Liver (tissue), 3 donors: ENCODE results near the gene ANKRD11.

ENCODE experiments used
- FOXA1 ChIP-seq: IDR thresholded peaks from 2 replicates; pipeline ENCODE4 v1.6.1; 2016; ENCODE audit warnings: antibody characterized with exemption
- FOXA2 ChIP-seq: IDR thresholded peaks from 2 replicates; pipeline ENCODE4 v1.6.1; 2016; ENCODE audit warnings: antibody characterized with exemption
- GABPA ChIP-seq, 2 donors: IDR thresholded peaks in 1 of 2; conservative IDR thresholded peaks in 1 of 2; 2 replicates each; pipeline ENCODE4 v1.6.1; 2016; ENCODE audit warnings: antibody characterized with exemption in 2 of 2, mild to moderate bottlenecking in 1 of 2, moderate library complexity in 1 of 2
- HNF4G ChIP-seq: IDR thresholded peaks from 2 replicates; pipeline ENCODE4 v1.6.1; 2016; ENCODE audit warnings: antibody characterized with exemption
- JUND ChIP-seq, 2 donors: IDR thresholded peaks; 2 replicates each; pipeline ENCODE4 v1.6.1; 2016; ENCODE audit warnings: antibody characterized with exemption in 2 of 2
- NR2F2 ChIP-seq: IDR thresholded peaks from 2 replicates; pipeline ENCODE4 v1.6.1; 2016; ENCODE audit warnings: antibody characterized with exemption
- RAD21 ChIP-seq, 2 donors: IDR thresholded peaks; 2 replicates each; pipeline ENCODE4 v1.6.1; 2016; ENCODE audit warnings: antibody characterized with exemption in 2 of 2, mild to moderate bottlenecking in 2 of 2
- RXRA ChIP-seq, 2 donors: IDR thresholded peaks; 2 replicates each; pipeline ENCODE4 v1.6.1; 2017 to 2018; ENCODE audit warnings: antibody characterized with exemption in 2 of 2, mild to moderate bottlenecking in 1 of 2
- TAF1 ChIP-seq: conservative IDR thresholded peaks from 2 replicates; pipeline ENCODE4 v1.6.1; 2016; ENCODE audit warnings: antibody characterized with exemption, mild to moderate bottlenecking
- YY1 ChIP-seq: IDR thresholded peaks from 2 replicates; pipeline ENCODE4 v1.6.1; 2016; ENCODE audit warnings: antibody characterized with exemption, mild to moderate bottlenecking
- TF ChIP-seq, protein P1 (sequence below): fragments of 150-350 bp; IDR thresholded peaks from 2 replicates; pipeline ENCODE4 v1.5.1; 2017; ENCODE audit warnings: improper control_type of control experiment, low read depth, low read length; ENCODE audit not compliant: missing input control
- TF ChIP-seq, protein P2 (sequence below): IDR thresholded peaks from 2 replicates; pipeline ENCODE4 v1.6.1; 2016; ENCODE audit warnings: antibody characterized with exemption
- TF ChIP-seq, protein P3 (sequence below): IDR thresholded peaks from 2 replicates; pipeline ENCODE4 v1.6.1; 2016; ENCODE audit warnings: antibody characterized with exemption, mild to moderate bottlenecking
- donor health status: healthy.
- donor health status: healthy.

DNA sequence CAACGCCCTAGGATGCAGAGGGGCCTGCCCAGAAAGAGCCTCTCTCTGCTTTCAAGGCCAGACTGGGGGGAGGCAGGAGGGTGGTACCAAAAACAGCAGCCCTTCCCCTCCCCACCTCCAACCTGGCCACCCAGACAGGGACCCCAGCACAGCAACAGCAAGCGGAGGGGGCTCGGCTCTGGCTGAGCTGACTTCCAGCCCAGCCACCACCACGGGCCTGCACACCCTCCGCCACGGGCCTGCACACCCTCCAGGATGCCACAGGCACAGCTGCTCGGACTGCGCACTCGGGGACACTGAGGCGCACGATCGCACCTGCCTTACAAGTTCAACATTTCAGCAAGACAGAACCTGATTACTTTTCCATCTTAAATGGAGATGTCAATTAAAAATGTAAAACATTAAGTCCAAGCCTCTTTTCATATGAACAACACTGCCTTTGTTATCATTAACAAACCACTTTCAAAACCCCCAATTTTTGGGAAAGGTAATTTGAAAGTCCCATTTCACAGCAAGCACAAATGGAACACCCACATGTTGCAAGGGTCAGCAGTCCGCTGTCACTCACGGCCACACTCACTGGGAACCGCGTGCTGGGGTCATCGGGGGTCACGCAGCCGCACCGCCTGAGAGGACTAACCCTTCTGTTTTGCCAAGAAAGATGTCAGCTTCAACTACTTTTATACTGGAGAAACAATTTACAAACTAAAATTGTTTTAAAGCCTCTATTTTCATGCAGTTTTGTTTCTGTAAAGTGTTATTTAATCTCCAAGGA, 76.4 kb downstream of the ANKRD11 start:
- TF ChIP-seq, protein P1, sequence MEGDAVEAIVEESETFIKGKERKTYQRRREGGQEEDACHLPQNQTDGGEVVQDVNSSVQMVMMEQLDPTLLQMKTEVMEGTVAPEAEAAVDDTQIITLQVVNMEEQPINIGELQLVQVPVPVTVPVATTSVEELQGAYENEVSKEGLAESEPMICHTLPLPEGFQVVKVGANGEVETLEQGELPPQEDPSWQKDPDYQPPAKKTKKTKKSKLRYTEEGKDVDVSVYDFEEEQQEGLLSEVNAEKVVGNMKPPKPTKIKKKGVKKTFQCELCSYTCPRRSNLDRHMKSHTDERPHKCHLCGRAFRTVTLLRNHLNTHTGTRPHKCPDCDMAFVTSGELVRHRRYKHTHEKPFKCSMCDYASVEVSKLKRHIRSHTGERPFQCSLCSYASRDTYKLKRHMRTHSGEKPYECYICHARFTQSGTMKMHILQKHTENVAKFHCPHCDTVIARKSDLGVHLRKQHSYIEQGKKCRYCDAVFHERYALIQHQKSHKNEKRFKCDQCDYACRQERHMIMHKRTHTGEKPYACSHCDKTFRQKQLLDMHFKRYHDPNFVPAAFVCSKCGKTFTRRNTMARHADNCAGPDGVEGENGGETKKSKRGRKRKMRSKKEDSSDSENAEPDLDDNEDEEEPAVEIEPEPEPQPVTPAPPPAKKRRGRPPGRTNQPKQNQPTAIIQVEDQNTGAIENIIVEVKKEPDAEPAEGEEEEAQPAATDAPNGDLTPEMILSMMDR = no peak
- TF ChIP-seq FOXA1 (no peak), RXRA (IDR thresholded peaks at IDR 0.05) (peak; percentile 81 to 93), JUND (IDR thresholded peaks at IDR 0.05) (no peak), HNF4G (no peak), RAD21 (IDR thresholded peaks at IDR 0.05) (peak in 1 of 2 donors; percentile 4), GABPA (IDR thresholded peaks at IDR 0.05 in 1 of 2, conservative IDR thresholded peaks at IDR 0.05 in 1 of 2) (no peak), YY1 (peak; percentile 61), NR2F2 (peak; percentile 50), TAF1 (no peak), FOXA2 (no peak)
- TF ChIP-seq, protein P2, sequence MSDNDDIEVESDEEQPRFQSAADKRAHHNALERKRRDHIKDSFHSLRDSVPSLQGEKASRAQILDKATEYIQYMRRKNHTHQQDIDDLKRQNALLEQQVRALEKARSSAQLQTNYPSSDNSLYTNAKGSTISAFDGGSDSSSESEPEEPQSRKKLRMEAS = peak; percentile 75
- TF ChIP-seq, protein P3, sequence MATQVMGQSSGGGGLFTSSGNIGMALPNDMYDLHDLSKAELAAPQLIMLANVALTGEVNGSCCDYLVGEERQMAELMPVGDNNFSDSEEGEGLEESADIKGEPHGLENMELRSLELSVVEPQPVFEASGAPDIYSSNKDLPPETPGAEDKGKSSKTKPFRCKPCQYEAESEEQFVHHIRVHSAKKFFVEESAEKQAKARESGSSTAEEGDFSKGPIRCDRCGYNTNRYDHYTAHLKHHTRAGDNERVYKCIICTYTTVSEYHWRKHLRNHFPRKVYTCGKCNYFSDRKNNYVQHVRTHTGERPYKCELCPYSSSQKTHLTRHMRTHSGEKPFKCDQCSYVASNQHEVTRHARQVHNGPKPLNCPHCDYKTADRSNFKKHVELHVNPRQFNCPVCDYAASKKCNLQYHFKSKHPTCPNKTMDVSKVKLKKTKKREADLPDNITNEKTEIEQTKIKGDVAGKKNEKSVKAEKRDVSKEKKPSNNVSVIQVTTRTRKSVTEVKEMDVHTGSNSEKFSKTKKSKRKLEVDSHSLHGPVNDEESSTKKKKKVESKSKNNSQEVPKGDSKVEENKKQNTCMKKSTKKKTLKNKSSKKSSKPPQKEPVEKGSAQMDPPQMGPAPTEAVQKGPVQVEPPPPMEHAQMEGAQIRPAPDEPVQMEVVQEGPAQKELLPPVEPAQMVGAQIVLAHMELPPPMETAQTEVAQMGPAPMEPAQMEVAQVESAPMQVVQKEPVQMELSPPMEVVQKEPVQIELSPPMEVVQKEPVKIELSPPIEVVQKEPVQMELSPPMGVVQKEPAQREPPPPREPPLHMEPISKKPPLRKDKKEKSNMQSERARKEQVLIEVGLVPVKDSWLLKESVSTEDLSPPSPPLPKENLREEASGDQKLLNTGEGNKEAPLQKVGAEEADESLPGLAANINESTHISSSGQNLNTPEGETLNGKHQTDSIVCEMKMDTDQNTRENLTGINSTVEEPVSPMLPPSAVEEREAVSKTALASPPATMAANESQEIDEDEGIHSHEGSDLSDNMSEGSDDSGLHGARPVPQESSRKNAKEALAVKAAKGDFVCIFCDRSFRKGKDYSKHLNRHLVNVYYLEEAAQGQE = no peak
